CD4-positive, alpha-beta T cell treated with Interleukin-17A for 1 hour (primary cell): ENCODE results near the gene GAB2.

ENCODE experiments used
- DNase-seq: peaks from one replicate; pipeline ENCODE4 v3.0.0-alpha.2; 2020

The GAB2 gene

GRCh38 chr11:78217650-78218541 lies 199.7 kb downstream of the GAB2 start:
- no peak for DNase-seq

- no peak for DNase-seq
Observed at GRCh38 chr11:78216571-78217287, 200.9 kb downstream of the GAB2 start.

DNA sequence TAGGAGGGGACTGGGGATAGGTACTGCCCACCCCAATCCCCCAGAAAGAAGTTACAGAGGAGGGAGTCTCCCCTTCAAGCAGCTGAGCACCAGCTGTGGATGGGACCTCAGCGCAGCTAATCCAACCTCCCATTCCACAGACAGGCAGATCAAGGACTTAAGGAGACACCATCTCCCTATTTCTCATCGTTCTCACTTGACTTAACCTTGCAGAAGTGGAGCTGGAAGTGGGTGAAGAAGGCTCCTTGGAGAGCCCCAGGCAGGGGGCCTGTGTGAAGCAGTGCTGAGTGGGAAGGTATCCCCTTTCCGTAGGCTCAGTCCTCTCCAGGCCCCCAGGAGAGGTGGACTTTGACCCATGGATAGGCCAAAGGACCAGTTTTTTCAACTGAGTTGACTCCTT lies 201.6 kb downstream of the GAB2 start:
- DNase-seq: no peak

DNA sequence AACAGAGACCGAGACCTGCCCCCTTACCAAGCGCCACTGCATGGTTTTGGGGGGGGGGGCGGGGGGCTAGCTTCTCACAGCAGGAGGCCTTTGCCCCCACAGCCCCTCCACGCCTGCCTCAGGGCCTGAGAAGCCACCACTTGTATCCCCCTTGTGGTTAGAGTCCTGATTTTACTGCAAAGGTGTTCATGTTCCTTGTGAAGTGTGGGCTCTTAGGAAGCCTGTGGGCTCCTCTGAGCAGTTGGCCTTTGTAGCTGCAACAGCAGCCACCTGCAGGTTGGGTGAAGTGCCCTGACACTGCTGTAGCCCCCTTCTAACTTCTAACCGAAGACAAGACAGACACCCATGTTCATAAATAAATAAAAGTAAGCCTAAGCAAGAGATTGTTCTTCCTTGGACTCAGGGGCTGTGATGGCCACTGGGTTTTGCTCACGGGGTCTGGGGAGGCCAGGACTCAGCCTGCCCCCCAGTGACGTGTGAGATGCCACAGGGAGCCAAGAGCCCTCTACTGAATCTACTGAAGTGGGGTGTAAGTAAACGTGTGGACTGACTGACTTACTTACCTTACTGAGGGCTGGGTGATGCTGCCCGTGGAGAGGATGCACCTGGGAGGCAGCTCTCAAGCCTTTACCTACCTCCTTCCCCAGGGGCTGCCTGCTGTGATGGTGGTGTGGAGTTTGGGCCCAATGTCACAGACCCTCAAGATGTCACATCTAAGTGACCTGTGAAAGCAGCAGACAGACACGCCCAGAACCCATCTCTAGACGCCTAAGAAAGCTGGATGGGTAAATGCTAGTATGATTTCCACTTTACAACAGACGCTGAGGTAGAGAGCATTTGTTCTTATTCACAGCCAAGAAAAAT lies 203.1 kb downstream of the GAB2 start:
- DNase-seq: no peak

DNA sequence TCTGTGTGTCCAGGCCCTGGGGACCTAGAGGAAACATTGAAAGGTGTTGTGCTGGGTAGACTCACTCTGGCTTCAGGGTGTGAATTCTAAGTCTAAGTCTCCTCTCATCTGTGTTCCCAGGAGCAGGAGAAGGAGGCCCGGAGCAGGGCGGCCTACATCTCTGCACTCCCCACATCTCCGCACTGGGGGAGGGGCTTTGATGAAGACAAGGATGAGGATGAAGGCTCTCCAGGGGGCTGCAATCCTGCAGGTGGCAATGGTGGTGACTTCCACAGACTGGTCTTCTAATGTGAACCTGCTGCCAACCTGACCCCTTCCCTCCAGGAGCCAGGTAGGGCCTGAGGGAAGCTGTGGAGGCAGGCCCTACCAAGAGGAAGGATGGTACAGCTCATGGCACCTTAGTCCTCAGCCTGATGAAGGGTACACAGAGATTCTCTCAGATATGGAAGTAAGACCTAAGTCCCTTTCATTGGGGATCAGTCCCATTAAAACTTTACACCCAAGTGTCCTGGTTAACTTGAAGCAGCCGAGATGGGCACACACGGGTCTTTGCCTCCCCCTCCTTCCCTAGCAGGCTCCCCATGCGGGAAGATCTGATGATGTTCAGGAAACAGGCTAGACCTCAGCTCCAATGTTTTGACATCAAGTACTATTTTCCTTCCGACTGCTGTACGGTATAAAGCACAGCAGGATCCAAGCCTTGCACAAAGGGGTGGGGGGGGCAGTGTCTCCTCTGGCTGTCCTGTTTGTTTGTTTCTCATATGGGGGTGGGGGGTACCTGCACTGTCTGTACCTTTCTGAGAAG lies 203.9 kb downstream of the GAB2 start:
- no peak for DNase-seq

DNA sequence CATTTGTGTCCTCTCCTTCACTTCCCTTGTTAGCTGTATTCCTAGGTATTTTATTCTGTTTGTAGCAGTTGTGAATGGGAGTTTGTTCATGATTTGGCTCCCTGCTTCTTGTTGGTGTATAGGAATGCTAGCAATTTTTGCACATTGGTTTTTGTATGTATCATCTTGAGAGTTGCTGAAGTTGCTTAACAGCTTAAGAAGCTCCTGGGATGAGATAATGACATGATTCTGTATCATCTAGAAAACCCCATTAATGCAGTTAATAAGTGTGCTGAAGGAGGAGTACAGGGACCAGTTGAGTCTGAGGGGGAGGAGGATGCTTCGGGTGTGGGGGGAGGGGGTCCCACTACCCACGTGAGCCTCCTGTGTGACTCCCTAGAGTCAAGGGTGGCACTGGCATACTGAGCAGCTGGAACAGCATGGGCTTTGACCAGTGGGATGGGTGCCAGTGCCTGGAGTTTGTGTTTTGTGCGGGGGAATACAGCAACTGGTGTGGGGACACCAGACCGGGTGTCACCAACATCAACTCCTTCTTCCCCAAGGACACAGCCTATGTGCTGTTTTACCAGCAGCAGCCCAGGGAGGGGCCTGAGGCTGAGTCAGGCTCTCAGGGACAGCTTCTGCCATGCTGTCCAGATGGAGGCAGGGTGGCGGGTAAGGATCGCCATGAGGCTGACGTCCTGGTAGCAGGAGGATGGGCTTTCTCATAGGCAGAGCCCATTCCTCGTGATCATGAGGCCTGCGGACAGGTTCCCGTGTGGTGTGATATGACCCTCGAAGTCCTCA lies 204.8 kb downstream of the GAB2 start:
- DNase-seq: no peak

DNA sequence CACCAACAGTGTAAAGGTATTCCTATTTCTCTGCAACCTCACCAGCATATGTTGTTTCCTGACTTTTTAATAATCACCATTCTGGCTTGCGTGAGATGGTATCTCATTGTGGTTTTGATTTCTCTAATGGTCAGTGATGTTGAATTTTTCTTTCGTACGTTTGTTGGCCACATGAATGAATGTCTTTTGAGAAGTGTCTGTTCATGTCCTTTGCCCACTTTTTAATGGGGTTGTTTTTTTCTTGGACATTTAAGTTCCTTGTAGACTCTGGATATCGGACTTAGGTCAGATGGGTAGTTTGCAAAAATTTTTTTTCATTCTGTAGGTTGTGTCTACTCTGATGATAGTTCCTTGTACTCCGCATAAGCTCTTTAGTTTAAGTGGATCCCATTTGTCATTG lies 206.1 kb downstream of the GAB2 start:
- no peak for DNase-seq

GRCh38 chr11:78210000-78210608 lies 207.5 kb downstream of the GAB2 start:
- no peak for DNase-seq

DNA sequence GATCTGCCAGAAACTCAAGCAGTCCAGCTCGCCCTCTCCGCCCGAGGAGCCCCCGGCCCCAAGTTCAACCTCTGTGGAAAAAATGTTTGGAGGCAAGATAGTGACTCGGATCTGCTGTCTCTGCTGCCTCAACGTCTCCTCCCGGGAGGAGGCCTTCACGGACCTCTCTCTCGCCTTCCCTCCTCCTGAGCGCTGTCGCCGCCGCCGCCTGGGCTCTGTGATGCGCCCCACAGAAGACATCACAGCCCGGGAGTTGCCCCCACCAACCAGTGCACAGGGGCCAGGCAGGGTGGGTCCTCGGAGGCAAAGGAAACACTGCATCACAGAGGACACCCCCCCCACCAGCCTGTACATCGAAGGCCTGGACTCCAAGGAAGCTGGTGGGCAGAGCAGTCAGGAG lies 208.1 kb downstream of the GAB2 start:
- no peak for DNase-seq

- DNase-seq: no peak
Observed at GRCh38 chr11:78208257-78209165, 209.1 kb downstream of the GAB2 start.

- no peak for DNase-seq
Observed at GRCh38 chr11:78207532-78208256, 209.9 kb downstream of the GAB2 start.

GRCh38 chr11:78205691-78206090 lies 211.9 kb downstream of the GAB2 start:
- DNase-seq: no peak

DNA sequence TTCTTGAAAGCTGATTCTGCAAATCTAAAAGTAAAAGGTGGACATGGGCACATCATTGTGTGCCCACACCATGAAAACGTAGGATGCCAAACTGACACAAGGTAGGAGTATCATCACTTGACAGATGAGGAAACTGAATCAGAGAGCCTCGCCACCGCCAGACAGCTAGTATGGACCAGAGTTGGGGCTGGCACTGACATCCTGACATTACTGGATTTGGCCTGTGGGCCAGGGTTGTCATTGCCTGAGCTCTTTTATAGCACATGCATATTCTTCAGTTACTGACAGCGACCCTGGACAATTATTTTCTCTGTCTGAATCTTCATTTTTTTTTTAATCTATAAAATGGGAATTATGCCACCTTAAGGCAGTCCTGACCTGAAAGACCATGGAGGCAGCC lies 212.4 kb downstream of the GAB2 start:
- no peak for DNase-seq

- peak; percentile 74 for DNase-seq
Observed at GRCh38 chr11:78203184-78203583, 214.4 kb downstream of the GAB2 start.

GRCh38 chr11:78202733-78203167 lies 214.9 kb downstream of the GAB2 start:
- DNase-seq: peak; percentile 80

GRCh38 chr11:78201096-78201818 lies 216.4 kb downstream of the GAB2 start:
- no peak for DNase-seq

DNA sequence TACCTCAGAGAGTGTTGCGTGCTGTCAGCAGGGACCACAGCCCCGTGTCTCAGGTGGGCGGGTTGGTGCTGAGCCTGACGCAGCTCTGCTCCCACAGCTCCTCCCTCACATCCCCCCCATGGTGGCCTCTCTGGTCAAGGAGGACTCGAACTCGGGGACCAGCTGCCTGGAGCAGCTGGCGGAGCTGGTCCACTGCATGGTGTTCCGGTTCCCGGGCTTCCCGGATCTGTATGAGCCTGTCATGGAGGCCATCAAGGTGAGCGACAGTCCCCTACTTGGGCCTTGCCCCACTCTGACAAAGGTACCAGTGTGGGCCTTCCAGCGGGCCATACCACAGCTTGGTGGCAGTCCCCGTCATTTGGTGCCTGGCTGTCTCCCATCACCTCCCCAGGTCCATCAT lies 217.1 kb downstream of the GAB2 start:
- DNase-seq: no peak

DNA sequence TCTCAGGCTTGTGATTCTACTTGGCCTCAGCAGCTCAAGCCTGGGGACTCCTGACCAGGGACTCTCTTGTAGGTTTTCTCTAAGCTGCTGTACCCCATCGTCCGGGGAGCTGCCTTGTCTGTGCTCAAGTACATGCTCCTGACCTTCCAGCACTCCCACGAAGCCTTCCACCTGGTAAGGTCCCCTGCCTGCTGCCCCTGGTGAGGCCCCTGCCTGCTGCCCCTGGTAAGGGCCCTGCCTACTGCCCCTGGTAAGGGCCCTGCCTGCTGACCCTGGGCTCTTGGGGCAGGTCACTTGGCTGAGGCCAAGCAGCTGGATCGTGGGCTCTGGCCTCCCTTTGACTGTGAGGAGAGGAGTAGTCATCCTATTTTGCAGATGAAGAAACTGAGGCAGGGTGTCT lies 217.6 kb downstream of the GAB2 start:
- DNase-seq: no peak

GRCh38 chr11:78199653-78200015 lies 218.0 kb downstream of the GAB2 start:
- DNase-seq: no peak
